GM10847 (cell line): ENCODE results near the gene UBAP1.

Experiments
- POLR2A ChIP-seq: IDR thresholded peaks from 2 replicates; pipeline ENCODE4 v1.6.1; 2011; ENCODE audit not compliant: insufficient read length; ENCODE audit errors: extremely low read depth

Gene UBAP1

GRCh38 chr9:34203275-34203991 is 24.6 kb downstream of the UBAP1 start:
- no peak for TF ChIP-seq POLR2A

GRCh38 chr9:34203992-34204635 is 25.3 kb downstream of the UBAP1 start:
- TF ChIP-seq POLR2A = no peak

- no peak for TF ChIP-seq POLR2A
Measured at GRCh38 chr9:34205102-34205501, 26.3 kb downstream of the UBAP1 start.

DNA sequence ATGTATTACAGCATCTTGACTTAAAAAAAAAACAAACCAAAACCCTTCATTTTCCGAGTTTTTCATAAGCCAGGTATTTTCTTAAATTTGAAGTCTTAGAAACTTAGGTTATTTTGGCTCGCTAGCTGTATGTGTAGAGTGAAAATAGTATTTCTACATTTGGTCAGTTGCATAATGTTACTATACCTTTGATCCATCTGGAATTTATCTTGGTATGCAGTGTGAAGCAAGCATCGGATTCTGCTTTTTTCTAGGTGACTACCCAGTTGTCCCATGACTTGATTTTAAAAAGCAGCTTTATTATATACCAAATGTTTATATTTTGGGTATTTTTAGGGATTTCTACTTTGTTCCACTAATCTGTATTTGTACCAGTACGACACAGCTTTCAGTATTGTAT is 27.7 kb downstream of the UBAP1 start:
- TF ChIP-seq POLR2A = no peak

DNA sequence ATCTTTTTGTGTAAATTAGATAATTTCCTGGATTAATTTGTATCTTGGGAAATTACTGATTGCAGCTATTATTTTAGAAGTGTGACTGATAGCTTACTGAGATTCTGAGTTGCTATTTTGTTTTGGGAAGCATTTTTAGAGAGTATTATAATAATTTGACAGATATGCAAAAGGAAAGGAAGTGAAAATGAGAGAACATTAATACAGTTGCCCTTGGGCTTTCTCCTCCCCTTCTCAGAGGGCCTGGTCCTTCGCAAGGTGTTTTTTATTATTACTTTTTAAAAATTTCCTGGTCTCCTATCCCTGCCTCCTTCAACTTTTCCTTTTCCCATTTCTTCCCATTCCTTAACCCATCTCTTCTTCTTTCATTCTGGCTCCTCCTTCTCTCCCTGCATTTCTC is 32.6 kb downstream of the UBAP1 start:
- no peak for TF ChIP-seq POLR2A

DNA sequence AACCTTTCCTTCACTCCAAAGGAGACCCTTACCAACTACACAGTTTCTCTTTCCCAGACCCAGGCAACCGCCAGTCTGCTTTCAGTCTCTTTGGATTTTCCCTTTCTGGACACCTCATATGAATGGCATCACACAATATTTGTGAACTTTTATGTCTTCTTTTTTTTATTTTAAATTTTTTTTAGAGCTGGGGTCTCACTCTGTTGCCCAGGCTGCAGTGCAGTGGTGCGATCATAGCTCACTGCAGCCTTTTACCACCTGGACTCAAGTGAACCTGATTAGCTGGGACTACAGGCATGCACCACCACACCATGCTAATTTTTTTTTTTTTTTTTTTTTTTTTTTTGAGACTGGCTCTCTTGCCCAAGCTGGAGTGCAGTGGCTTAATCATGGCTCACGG is 37.5 kb downstream of the UBAP1 start:
- TF ChIP-seq POLR2A = no peak

- no peak for TF ChIP-seq POLR2A
Measured at GRCh38 chr9:34218446-34218845, 39.6 kb downstream of the UBAP1 start.

DNA sequence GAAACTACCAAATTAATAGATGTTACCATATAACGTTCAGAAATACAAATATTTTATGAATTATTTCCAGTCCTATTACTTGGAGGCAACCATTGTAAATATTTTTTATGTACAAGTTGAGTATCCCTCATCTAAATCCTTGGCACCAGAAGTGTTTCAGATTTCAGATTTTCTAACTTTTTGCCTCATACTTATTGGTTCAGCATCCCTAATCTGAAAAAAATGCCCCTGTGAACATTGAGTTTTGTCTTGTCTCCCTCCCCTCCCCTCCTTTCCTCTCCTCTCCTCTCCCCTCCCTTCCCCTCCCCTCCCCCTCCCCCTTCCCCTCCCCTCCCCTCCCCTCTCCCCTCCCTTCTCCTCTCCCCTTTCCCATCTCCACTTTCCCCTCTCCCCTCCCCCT is 40.6 kb downstream of the UBAP1 start:
- no peak for TF ChIP-seq POLR2A

DNA sequence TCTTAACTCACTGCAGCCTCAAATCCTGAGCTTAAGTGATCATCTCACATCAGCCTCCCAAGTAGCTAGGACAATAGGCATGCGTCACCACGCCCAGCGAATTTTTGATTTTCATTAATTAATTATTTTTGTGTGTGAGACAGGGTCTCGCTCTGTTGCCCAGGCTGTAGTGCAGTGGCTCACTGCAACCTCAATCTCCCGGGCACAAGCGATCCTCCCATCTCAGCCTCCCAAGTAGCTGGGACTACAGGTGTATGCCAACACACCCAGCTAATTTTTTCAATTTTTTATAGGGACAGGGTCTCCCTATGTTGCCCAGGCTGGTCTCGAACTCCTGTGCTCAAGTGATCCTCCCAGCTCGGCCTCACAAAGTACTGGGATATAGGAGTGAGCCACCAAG is 41.4 kb downstream of the UBAP1 start:
- no peak for TF ChIP-seq POLR2A

GRCh38 chr9:34224349-34224748 is 45.5 kb downstream of the UBAP1 start:
- no peak for TF ChIP-seq POLR2A

DNA sequence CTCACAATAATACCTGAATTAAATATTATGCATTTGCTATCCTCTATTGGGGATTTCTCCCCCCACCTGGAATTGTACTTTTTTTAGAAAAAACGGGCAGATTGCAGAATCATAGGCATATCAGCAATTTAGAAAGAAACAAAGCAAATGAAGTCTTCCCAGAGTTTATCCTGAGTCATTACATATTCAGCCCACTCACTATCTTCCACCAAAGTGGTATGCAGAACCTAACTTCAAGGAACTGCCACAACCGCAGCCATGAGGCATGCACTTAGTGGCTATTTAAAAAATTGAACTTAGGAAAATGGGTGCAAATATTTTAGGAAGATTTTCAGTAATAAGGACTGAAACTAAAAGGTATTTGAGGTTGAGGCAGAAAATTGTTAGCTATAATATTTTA is 48.6 kb downstream of the UBAP1 start:
- TF ChIP-seq POLR2A = no peak

DNA sequence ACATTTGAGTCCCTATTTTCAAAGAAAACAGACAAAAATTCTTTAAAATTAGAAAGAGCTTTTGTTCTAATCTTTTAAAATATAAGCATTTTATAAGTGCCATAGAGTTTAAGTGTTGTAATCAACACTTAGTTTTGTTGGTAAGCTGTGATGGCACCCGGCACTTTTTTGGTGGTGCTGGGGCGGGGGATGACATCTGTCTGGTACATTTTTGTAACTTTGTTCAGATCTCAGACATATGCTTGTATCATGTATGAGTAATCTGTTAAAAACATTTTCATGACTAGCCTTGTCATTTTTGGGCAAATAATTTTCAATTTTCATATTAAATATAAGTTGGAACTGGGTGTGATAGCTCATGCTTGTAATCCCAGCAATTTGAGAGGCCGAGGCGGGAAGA is 51.7 kb downstream of the UBAP1 start:
- TF ChIP-seq POLR2A = no peak

DNA sequence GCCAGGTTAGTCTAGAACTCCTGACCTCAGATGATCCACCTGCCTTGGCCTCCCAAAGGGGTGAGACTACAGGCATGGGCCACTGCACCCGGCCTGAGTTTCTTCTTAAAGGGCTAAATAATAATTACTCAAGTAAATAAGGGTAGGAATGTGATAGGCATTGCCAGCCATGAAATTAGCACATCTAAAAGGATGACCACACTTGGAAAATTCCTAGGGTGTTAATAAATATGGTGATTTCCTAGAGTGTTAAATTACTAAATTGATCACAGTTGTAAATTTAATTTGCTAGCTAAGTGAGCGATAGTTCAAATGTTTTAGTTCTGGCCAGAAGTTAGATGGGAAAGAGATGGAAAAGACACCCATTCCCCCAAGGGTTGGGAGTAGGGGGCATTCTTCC is 53.4 kb downstream of the UBAP1 start:
- TF ChIP-seq POLR2A = no peak

DNA sequence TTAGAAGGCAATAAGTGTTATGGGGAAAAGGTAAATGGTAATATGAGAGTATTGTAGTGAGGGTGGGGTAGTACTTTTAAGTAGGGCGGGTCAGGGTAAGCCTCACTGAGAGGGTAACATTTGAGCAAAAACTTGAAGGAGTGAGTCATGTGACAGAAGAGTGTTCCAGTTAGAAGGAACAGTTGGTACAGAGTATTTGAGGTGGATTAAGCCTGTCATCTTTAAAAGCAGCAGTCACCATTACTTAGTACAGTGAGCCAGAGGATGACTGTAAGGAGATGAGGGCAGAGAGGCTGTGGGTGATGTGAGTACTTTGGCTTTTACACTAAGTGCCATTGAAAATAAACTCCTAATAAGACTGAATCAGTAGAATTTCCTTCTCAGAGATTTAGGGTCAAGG is 54.8 kb downstream of the UBAP1 start:
- no peak for TF ChIP-seq POLR2A

DNA sequence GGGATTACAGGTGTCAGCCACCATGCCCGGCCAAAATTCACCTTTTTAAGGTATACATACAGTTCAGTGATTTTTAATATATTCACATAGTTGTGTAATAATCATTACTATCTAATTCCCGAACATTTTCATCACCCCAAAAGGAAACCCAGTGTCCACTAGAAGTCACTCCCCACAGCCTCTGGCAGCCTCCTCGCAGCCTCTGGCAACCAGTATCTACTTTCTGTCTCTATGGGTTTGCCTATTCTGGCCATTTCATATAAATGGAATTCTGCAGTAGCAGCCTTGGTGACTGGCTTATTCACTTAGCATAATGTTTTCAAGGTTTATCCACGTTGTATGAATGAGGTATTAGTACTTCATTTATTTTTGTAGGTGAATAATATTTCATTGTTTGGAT is 59.0 kb downstream of the UBAP1 start:
- no peak for TF ChIP-seq POLR2A

GRCh38 chr9:34240006-34240405 is 61.2 kb downstream of the UBAP1 start:
- no peak for TF ChIP-seq POLR2A

GRCh38 chr9:34242830-34243229 is 64.0 kb downstream of the UBAP1 start:
- TF ChIP-seq POLR2A = no peak
